HG03439 (cell line): ENCODE measurements around the gene PRDX6.
"Not testable (repeated sequence)": the region's sequence is repeated elsewhere in the genome, so short reads cannot be mapped to it uniquely, and the experiment has no call there.

Experiments used
- ATAC-seq: cut with Tn5 transposase; IDR thresholded peaks from one replicate; pipeline ENCODE4 v1.9.1; 2021; ENCODE audit warnings: mild to moderate bottlenecking, moderate library complexity; ENCODE audit not compliant: unreplicated experiment

PRDX6 gene

GRCh38 chr1:173495609-173496267 lies 18.6 kb downstream of the PRDX6 start:
- no peak for ATAC-seq

- ATAC-seq, result no peak
These were observed 19.7 kb downstream of the PRDX6 start for GRCh38 chr1:173496757-173497320.

- no peak for ATAC-seq
These were observed 22.6 kb downstream of the PRDX6 start for GRCh38 chr1:173499729-173500128.

- ATAC-seq, result no peak
These were observed 25.0 kb downstream of the PRDX6 start for GRCh38 chr1:173502104-173502503.

- ATAC-seq, result no peak
These were observed 26.3 kb downstream of the PRDX6 start for GRCh38 chr1:173503391-173503790.

- no peak for ATAC-seq
These were observed 27.1 kb downstream of the PRDX6 start for GRCh38 chr1:173504268-173504667.

- no peak for ATAC-seq
These were observed 28.3 kb downstream of the PRDX6 start for GRCh38 chr1:173505391-173505790.

GRCh38 chr1:173506437-173506836 lies 29.3 kb downstream of the PRDX6 start:
- ATAC-seq, result no peak

GRCh38 chr1:173507205-173507846 lies 30.2 kb downstream of the PRDX6 start:
- ATAC-seq, result no peak

- ATAC-seq, result no peak
These were observed 30.7 kb downstream of the PRDX6 start for GRCh38 chr1:173507847-173508209.

- no peak for ATAC-seq
These were observed 31.4 kb downstream of the PRDX6 start for GRCh38 chr1:173508541-173508940.

GRCh38 chr1:173509797-173510196 lies 32.7 kb downstream of the PRDX6 start:
- ATAC-seq, result no peak

GRCh38 chr1:173514503-173514902 lies 37.4 kb downstream of the PRDX6 start:
- ATAC-seq, result not testable (repeated sequence)

- no peak for ATAC-seq
These were observed 43.7 kb downstream of the PRDX6 start for GRCh38 chr1:173520799-173521198.

- no peak for ATAC-seq
These were observed 46.2 kb downstream of the PRDX6 start for GRCh38 chr1:173523329-173523728.

GRCh38 chr1:173525926-173526325 lies 48.8 kb downstream of the PRDX6 start:
- no peak for ATAC-seq

- no peak for ATAC-seq
These were observed 50.2 kb downstream of the PRDX6 start for GRCh38 chr1:173527151-173527826.

GRCh38 chr1:173529106-173529505 lies 52.0 kb downstream of the PRDX6 start:
- no peak for ATAC-seq

GRCh38 chr1:173530795-173531693 lies 53.9 kb downstream of the PRDX6 start:
- no peak for ATAC-seq

- no peak for ATAC-seq
These were observed 55.1 kb downstream of the PRDX6 start for GRCh38 chr1:173532237-173532636.

- no peak for ATAC-seq
These were observed 59.1 kb downstream of the PRDX6 start for GRCh38 chr1:173536223-173536622.
